ENCODE measurements around the gene INPP5A. TPM values are rescaled to one million over a fixed set of nuclear protein-coding genes. Genes with fewer than 3 reads are reported as not detected.

INPP5A gene
- total RNA-seq, 1 experiment from 2014 or later = 16.6 TPM

GRCh38 chr10:132700156-132701098, 162.8 kb downstream of the INPP5A start:
- Mint-ChIP-seq H3K4me1 (ENCODE audit: low read depth, unreplicated experiment) (no peaks in the 10 kb centered on the region), H3K9me3 (ENCODE audit: low read depth, unreplicated experiment) (no peaks in the 10 kb centered on the region), H3K4me3 (ENCODE audit: low read depth, unreplicated experiment) (no peak overlapping the region), H3K27ac (ENCODE audit: unreplicated experiment) (no peak overlapping the region), H3K27me3 (ENCODE audit: unreplicated experiment) (no peaks in the 10 kb centered on the region), H3K36me3 (ENCODE audit: insufficient read depth, unreplicated experiment) (no peaks in the 10 kb centered on the region)
- no TSS peak for BruUV-seq (replicated peaks)
- intact Hi-C loops (cut with micrococcal nuclease; ENCODE audit: unreplicated experiment) = no loop called here
- CTCF ChIA-PET = no interaction called here
- TF ChIP-seq CTCF (IDR thresholded peaks at IDR 0.05; ENCODE audit: unreplicated experiment) = no peak
- no peak for DNase-seq

- no peak overlapping the region for H3K4me3 Mint-ChIP-seq (ENCODE audit: low read depth, unreplicated experiment)
- TF ChIP-seq CTCF (IDR thresholded peaks at IDR 0.05; ENCODE audit: unreplicated experiment) = no peak
- CTCF ChIA-PET = no interaction called here
- H3K9me3 Mint-ChIP-seq (ENCODE audit: low read depth, unreplicated experiment) = peaks cover 3% of the 10 kb centered on the region
- no peaks in the 10 kb centered on the region for H3K36me3 Mint-ChIP-seq (ENCODE audit: insufficient read depth, unreplicated experiment)
- DNase-seq = no peak
- H3K27me3 Mint-ChIP-seq (ENCODE audit: unreplicated experiment) = no peaks in the 10 kb centered on the region
- H3K4me1 Mint-ChIP-seq (ENCODE audit: low read depth, unreplicated experiment) = no peaks in the 10 kb centered on the region
- no peak overlapping the region for H3K27ac Mint-ChIP-seq (ENCODE audit: unreplicated experiment)
- no TSS peak for BruUV-seq (replicated peaks)
- intact Hi-C loops (cut with micrococcal nuclease; ENCODE audit: unreplicated experiment) = no loop called here
Observed at GRCh38 chr10:132701099-132701845, 163.7 kb downstream of the INPP5A start.

- Mint-ChIP-seq H3K4me1 (ENCODE audit: low read depth, unreplicated experiment) (peaks cover 3% of the 10 kb centered on the region), H3K4me3 (ENCODE audit: low read depth, unreplicated experiment) (no peak overlapping the region), H3K9me3 (ENCODE audit: low read depth, unreplicated experiment) (peaks cover 3% of the 10 kb centered on the region), H3K36me3 (ENCODE audit: insufficient read depth, unreplicated experiment) (no peaks in the 10 kb centered on the region), H3K27me3 (ENCODE audit: unreplicated experiment) (no peaks in the 10 kb centered on the region), H3K27ac (ENCODE audit: unreplicated experiment) (no peak overlapping the region)
- TF ChIP-seq CTCF (IDR thresholded peaks at IDR 0.05; ENCODE audit: unreplicated experiment) = no peak
- DNase-seq = no peak
- intact Hi-C loops (cut with micrococcal nuclease; ENCODE audit: unreplicated experiment) = no loop called here
- CTCF ChIA-PET = no interaction called here
- no TSS peak for BruUV-seq (replicated peaks)
Observed at GRCh38 chr10:132701846-132702190, 164.2 kb downstream of the INPP5A start.

- CTCF ChIA-PET = no interaction called here
- no peak for DNase-seq
- no peak overlapping the region for H3K27ac Mint-ChIP-seq (ENCODE audit: unreplicated experiment)
- peaks cover 3% of the 10 kb centered on the region for H3K9me3 Mint-ChIP-seq (ENCODE audit: low read depth, unreplicated experiment)
- no TSS peak for BruUV-seq (replicated peaks)
- H3K4me1 Mint-ChIP-seq (ENCODE audit: low read depth, unreplicated experiment) = peaks cover 10% of the 10 kb centered on the region
- no peak for TF ChIP-seq CTCF (IDR thresholded peaks at IDR 0.05; ENCODE audit: unreplicated experiment)
- H3K4me3 Mint-ChIP-seq (ENCODE audit: low read depth, unreplicated experiment) = no peak overlapping the region
- H3K36me3 Mint-ChIP-seq (ENCODE audit: insufficient read depth, unreplicated experiment) = no peaks in the 10 kb centered on the region
- intact Hi-C loops (cut with micrococcal nuclease; ENCODE audit: unreplicated experiment) = no loop called here
- no peaks in the 10 kb centered on the region for H3K27me3 Mint-ChIP-seq (ENCODE audit: unreplicated experiment)
Observed at GRCh38 chr10:132702601-132703418, 165.2 kb downstream of the INPP5A start.

Data from Calu3 (cell line).